OCI-LY7 (cell line): Measurements from ENCODE around the gene NOL9. TPM values are rescaled to one million over a fixed set of nuclear protein-coding genes. Genes with fewer than 3 reads are reported as not detected.

Experiments used
- BruUV-seq: library from RNA; stranded (reverse); fragments of 400-500 nt; replicated peaks from 2 replicates; lab custom pipeline; 2021; lab: Mats Ljungman, UMichigan
- CTCF ChIA-PET: fragments of 300-600 bp; sonication (Branson Sonifier 250); formaldehyde crosslinking; loops from one replicate; lab custom pipeline; 2022; ENCODE audit warnings: antibody characterized with exemption; ENCODE audit not compliant: unreplicated experiment; lab: Charles Lee
- POLR2A ChIA-PET: fragments of 300-600 bp; sonication (Branson Sonifier 250); formaldehyde crosslinking; loops from one replicate; lab custom pipeline; 2022; ENCODE audit warnings: antibody characterized with exemption; lab: Charles Lee
- DNase-seq: peaks from one replicate; pipeline ENCODE4 v3.0.0-alpha.2; 2015; ENCODE audit warnings: low spot score
- H2AFZ ChIP-seq: fragments of 200-600 bp; sonication (generic), shearing (Covaris generic); 2 replicates; pipeline ENCODE4 v1.6.1; 2014; ENCODE audit warnings: mild to moderate bottlenecking, antibody characterized with exemption, low read length, moderate library complexity
- H3K27ac ChIP-seq: fragments of 200-600 bp; sonication (generic); 2 replicates; pipeline ENCODE4 v1.5.1; 2014; ENCODE audit warnings: mixed run types, low read depth, mild to moderate bottlenecking, moderate library complexity, low read length, inconsistent platforms; ENCODE audit not compliant: poor library complexity, severe bottlenecking
- H3K36me3 ChIP-seq: fragments of 200-600 bp; sonication (generic); 2 replicates; pipeline ENCODE4 v1.6.1; 2014; ENCODE audit warnings: mild to moderate bottlenecking, antibody characterized with exemption, low read length, moderate library complexity, mixed read lengths; ENCODE audit not compliant: insufficient read depth
- H3K4me1 ChIP-seq: fragments of 200-600 bp; sonication (generic); 2 replicates; pipeline ENCODE4 v1.5.1; 2014; ENCODE audit warnings: mild to moderate bottlenecking, low read length; ENCODE audit not compliant: insufficient read depth, poor library complexity, severe bottlenecking
- H3K4me2 ChIP-seq: fragments of 200-600 bp; sonication (generic); 2 replicates; pipeline ENCODE4 v1.6.1; 2014; ENCODE audit warnings: mild to moderate bottlenecking, low read length
- H3K4me3 ChIP-seq: fragments of 200-600 bp; sonication (generic); 2 replicates; pipeline ENCODE4 v1.5.1; 2014; ENCODE audit warnings: mild to moderate bottlenecking, low read depth, low read length; ENCODE audit not compliant: poor library complexity, severe bottlenecking
- H3K79me2 ChIP-seq: fragments of 200-600 bp; sonication (generic); 2 replicates; pipeline ENCODE4 v1.6.1; 2016; ENCODE audit warnings: low read depth, mild to moderate bottlenecking, low read length, moderate library complexity, mixed read lengths; ENCODE audit not compliant: insufficient read depth
- H3K9me2 ChIP-seq: fragments of 200-600 bp; sonication (generic); 2 replicates; pipeline ENCODE4 v1.6.1; 2016; ENCODE audit warnings: mild to moderate bottlenecking, low read length, mixed read lengths; ENCODE audit not compliant: insufficient read depth
- H3K9me3 ChIP-seq: fragments of 200-600 bp; sonication (generic); 2 replicates; pipeline ENCODE4 v1.6.1; 2014; ENCODE audit warnings: mild to moderate bottlenecking, mixed run types, low read length, mixed read lengths
- H4K20me1 ChIP-seq: fragments of 200-600 bp; sonication (generic); 2 replicates; pipeline ENCODE4 v1.6.1; 2014; ENCODE audit warnings: mild to moderate bottlenecking, antibody characterized with exemption, low read length, moderate library complexity, mixed read lengths; ENCODE audit not compliant: insufficient read depth
- CTCF ChIP-seq: fragments of 200-600 bp; sonication (generic); conservative IDR thresholded peaks from 2 replicates; pipeline ENCODE4 v1.5.1; 2014; ENCODE audit warnings: mild to moderate bottlenecking, antibody characterized with exemption, low read length, moderate library complexity, mixed read lengths
- EZH2phosphoT487 ChIP-seq: fragments of 200-600 bp; sonication (generic); IDR thresholded peaks from 2 replicates; pipeline ENCODE4 v1.6.1; 2018; ENCODE audit warnings: low read depth, borderline replicate concordance, mild to moderate bottlenecking, mixed run types, antibody characterized with exemption, low read length, moderate library complexity, mixed read lengths
- intact Hi-C: fragments of 100-400 bp; cut with micrococcal nuclease; formaldehyde crosslinking; loops from one replicate; pipeline ENCODE4 v1.10.0; 2022; ENCODE audit not compliant: unreplicated experiment
- total RNA-seq, 2 experiments: library from RNA; depleted of rRNA in 1 of 2; stranded (reverse); fragments of >200 nt in 1 of 2; shearing (Covaris generic) in 1 of 2; gene quantifications; 2 replicates each; pipeline ENCODE4 v1.2.3, GENCODE V29; 2014 to 2022

Gene NOL9
- total RNA-seq, 2 experiments from 2014 or later = 39.1 to 58.8 TPM

DNA sequence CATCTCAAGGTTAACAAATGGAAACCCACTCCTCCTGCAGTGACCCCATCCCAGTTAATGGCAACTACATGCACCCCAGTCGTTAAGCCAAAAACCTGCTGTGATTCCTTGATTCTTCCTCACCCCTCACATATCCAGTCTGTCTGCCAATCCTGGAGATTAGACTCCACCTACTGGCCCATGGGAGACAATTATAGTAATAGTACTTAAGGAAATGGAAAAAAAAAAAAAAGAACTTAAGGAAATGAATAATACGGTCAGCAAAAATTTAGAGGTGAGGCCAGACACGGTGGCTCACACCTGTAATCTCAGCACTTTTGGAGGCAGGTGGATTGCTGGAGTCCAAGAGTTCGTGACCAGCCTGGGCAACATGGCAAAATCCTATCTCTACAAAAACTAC lies 7.0 kb downstream of the NOL9 start:
- Histone ChIP-seq H2AFZ (no peak overlapping the region), H3K9me2 (no peaks in the 10 kb centered on the region), H3K36me3 (peaks cover 90% of the 10 kb centered on the region), H3K4me3 (no peak overlapping the region), H3K79me2 (peaks cover 10% of the 10 kb centered on the region; the same call in 1 of the 2 replicates), H3K9me3 (no peaks in the 10 kb centered on the region), H3K27ac (no peak overlapping the region), H3K4me2 (no peak overlapping the region), H4K20me1 (0 out of 2 replicates have a peak, but pooled peaks cover 4% of the 10 kb centered on the region), H3K4me1 (no peaks in the 10 kb centered on the region)
- no TSS peak for BruUV-seq
- TF ChIP-seq CTCF = no peak
- no peak for TF ChIP-seq EZH2phosphoT487
- no peak for DNase-seq
- CTCF ChIA-PET = no interaction called here
- intact Hi-C loops = no loop called here
- POLR2A ChIA-PET = no interaction called here

DNA sequence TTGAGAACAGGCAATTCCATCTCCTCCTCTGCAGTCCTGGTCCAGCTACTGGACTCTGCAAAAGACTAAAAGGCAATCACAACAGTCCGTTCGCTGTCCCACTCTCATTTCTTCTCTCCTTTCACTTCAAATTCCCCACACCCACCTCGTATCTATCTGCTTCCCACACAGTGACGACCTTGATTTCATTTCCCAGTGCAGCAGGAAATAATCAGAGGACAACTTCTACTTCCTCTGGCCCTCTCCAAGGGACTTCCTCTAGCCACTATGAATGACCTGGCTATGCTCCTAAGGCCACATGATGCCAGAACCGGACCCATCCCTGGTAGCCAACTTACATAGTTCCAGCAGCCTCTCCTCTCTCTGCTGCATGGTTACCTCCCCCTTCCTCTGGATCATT lies 8.0 kb downstream of the NOL9 start:
- no peak for TF ChIP-seq CTCF
- no peak for TF ChIP-seq EZH2phosphoT487
- POLR2A ChIA-PET = no interaction called here
- Histone ChIP-seq H3K36me3 (peaks cover 94% of the 10 kb centered on the region), H3K9me3 (no peaks in the 10 kb centered on the region), H3K4me2 (no peak overlapping the region), H3K79me2 (peaks cover 5% of the 10 kb centered on the region; the same call in 1 of the 2 replicates), H3K4me1 (no peaks in the 10 kb centered on the region), H4K20me1 (0 out of 2 replicates have a peak, but pooled peaks cover 4% of the 10 kb centered on the region), H3K9me2 (no peaks in the 10 kb centered on the region), H2AFZ (no peak overlapping the region), H3K27ac (no peak overlapping the region), H3K4me3 (no peak overlapping the region)
- intact Hi-C loops = no loop called here
- CTCF ChIA-PET = no interaction called here
- BruUV-seq = no TSS peak
- DNase-seq = no peak

DNA sequence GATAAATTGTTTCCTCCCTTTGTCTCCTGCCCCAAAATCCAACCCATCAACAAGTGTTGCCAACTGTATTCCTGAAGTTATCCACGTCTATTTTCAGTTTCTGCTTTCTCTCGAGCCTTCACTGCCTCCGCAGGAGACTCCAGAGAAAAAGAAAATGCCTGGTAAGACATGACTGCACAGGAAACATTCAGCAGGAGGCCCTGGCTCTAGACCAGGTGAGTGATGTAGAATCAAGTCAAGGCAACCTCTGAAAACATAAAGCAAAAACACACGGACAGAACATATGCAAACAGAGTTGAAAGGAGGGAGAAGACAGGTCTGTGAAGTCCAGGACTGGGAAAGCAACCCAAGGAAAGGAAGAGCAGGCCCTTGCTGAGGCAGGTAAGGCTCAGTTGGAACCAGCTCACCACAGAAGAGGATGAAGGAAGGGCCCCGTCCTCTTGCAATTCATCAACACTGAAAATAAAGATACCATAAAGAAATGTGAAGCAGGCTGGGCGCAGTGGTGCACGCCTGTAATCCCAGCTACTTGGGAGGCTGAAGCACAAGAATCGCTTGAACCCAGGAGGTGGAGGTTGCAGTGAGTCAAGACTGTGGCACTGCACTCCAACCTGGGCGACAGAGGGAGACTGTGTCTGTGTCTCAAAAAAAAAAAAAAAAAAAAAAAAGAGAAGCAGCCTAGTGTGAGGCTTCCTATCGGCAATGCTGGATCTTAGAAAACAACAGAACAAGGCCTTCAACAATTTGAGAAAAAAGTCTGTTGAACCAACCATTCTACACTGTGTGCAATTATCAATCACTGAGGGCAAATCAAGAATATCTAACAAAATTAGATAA lies 8.8 kb downstream of the NOL9 start:
- Histone ChIP-seq H3K9me2 (no peaks in the 10 kb centered on the region), H3K4me2 (no peak overlapping the region), H4K20me1 (0 out of 2 replicates have a peak, but pooled peaks cover 4% of the 10 kb centered on the region), H3K27ac (no peak overlapping the region), H2AFZ (no peak overlapping the region), H3K36me3 (peaks cover 94% of the 10 kb centered on the region), H3K9me3 (no peaks in the 10 kb centered on the region), H3K79me2 (no peaks in the 10 kb centered on the region), H3K4me1 (no peaks in the 10 kb centered on the region), H3K4me3 (no peak overlapping the region)
- intact Hi-C loops = no loop called here
- TF ChIP-seq CTCF (no peak), EZH2phosphoT487 (no peak)
- no peak for DNase-seq
- POLR2A ChIA-PET = interaction anchor here (0.7 kb wide), 1 partner anchor 10 kb away, joined by 4 read pairs; no protein-coding TSS in a partner anchor
- CTCF ChIA-PET = no interaction called here
- no TSS peak for BruUV-seq
